NB4 (cell line): Measurements from ENCODE around the gene ADGRB3.

ENCODE experiments used
- MYC ChIP-seq: IDR thresholded peaks from 2 replicates; pipeline ENCODE4 v1.6.1; 2011; ENCODE audit warnings: low read depth, low read length
- POLR2A ChIP-seq: IDR thresholded peaks from 2 replicates; pipeline ENCODE4 v1.6.1; 2011; ENCODE audit warnings: mild to moderate bottlenecking; ENCODE audit not compliant: insufficient read length; ENCODE audit errors: extremely low read depth
- TF ChIP-seq, protein P1 (sequence below): IDR thresholded peaks from one replicate; pipeline ENCODE4 v1.5.1; 2012; ENCODE audit warnings: low read depth, low read length
- TF ChIP-seq, protein P2 (sequence below): IDR thresholded peaks from 2 replicates; pipeline ENCODE4 v1.6.1; 2011; ENCODE audit warnings: low read depth, low read length

DNA sequence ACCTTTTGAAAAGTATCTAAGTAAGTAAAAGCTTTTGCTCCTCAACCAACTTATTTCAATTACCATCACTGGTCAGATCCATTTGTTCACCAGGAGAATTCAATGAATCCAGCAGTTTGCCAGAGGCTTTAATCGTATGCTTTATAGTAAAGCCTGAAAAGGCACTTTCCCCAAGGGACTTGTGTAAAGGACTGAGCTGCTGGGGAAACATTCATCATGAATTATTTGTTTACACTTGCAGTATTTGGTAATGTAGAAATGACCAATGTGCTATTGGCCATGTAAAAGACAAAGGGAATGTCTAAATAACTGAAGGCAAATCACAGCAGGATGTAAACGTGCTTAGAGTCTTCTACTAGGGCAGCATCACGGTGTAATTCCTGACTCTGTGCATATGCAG is 471.4 kb downstream of the ADGRB3 start:
- TF ChIP-seq POLR2A (no peak), MYC (no peak)
- TF ChIP-seq, protein P1, sequence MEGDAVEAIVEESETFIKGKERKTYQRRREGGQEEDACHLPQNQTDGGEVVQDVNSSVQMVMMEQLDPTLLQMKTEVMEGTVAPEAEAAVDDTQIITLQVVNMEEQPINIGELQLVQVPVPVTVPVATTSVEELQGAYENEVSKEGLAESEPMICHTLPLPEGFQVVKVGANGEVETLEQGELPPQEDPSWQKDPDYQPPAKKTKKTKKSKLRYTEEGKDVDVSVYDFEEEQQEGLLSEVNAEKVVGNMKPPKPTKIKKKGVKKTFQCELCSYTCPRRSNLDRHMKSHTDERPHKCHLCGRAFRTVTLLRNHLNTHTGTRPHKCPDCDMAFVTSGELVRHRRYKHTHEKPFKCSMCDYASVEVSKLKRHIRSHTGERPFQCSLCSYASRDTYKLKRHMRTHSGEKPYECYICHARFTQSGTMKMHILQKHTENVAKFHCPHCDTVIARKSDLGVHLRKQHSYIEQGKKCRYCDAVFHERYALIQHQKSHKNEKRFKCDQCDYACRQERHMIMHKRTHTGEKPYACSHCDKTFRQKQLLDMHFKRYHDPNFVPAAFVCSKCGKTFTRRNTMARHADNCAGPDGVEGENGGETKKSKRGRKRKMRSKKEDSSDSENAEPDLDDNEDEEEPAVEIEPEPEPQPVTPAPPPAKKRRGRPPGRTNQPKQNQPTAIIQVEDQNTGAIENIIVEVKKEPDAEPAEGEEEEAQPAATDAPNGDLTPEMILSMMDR: no peak
- TF ChIP-seq, protein P2, sequence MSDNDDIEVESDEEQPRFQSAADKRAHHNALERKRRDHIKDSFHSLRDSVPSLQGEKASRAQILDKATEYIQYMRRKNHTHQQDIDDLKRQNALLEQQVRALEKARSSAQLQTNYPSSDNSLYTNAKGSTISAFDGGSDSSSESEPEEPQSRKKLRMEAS: no peak
